ENCODE measurements around the gene CMSS1.
"Not testable (repeated sequence)": the region's sequence is repeated elsewhere in the genome, so short reads cannot be mapped to it uniquely, and the experiment has no call there.

Gene CMSS1

GRCh38 chr3:100209948-100210771 lies 392.5 kb downstream of the CMSS1 start:
- no peak for DNase-seq

DNA sequence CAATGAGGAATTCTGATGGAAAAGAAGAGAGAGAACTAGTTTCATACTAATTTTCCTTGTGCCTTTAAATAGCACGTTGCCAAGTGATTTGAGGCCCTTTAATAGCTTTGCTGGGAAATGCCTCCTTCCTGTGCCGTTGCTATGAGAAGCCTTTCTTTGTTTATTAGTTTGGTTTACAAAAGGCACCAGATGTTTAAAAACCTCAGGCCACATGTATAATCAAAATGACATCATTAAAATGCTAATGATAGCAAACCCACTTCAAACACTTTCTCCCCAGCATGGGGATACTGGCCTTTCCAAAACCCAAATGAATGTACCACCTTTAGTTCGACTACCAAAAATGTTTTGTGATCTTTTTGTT lies 393.1 kb downstream of the CMSS1 start:
- DNase-seq, result no peak

GRCh38 chr3:100213891-100214573 lies 396.4 kb downstream of the CMSS1 start:
- DNase-seq, result no peak

DNA sequence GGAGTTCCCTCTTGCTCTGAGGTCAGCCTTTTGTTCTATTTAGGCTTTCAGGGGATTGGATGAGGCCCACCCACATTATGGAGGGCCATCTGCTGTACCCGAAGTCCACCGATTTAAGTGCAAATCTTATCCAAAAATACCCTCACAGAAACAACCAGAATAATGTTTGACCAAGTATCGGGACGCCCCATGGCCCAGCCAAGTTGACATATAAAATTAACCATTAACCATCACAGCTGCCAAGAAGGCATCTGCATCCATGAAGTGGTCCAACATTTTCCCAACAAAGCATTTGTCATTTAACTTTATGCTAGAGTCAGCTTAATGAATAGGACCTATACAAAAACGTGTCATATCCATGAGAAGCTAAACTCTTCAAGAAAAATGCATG lies 396.9 kb downstream of the CMSS1 start:
- DNase-seq, result no peak

GRCh38 chr3:100216713-100217112 lies 399.1 kb downstream of the CMSS1 start:
- DNase-seq, result no peak

DNA sequence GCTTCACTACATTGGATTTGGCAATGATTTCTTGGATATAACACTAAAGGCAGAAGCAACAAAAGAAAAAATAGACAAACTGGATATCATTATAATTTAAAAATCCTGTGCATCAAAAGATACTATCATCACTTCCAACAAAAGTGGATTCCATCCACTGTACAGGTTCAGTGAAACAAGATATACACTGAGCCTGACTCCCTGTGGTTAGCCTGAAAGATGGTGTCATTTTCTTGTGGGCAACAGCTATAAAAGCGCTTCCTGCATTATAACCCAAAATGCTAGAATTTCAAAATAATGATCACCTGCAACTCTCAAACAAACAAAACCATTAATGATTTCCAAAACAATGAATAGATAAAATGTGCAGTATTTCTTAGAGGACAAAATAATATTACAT lies 403.5 kb downstream of the CMSS1 start:
- no peak for DNase-seq

DNA sequence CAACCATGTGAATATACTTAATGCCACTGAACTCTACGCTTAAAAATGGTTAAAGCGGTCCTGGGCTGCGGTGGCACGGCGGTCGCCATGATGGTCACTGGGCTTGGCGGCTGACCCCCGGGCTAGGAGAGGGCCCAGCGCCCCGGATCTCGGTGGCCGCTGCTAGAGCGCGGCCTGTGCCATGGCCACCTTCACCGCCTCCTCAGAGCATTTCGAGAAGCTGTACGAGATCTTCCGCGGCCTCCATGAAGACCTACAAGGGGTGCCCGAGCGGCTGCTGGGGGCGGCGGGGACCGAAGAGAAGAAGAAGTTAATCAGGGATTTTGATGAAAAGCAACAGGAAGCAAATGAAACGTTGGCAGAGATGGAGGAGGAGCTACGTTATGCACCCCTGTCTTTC lies 407.5 kb downstream of the CMSS1 start:
- no peak for DNase-seq

DNA sequence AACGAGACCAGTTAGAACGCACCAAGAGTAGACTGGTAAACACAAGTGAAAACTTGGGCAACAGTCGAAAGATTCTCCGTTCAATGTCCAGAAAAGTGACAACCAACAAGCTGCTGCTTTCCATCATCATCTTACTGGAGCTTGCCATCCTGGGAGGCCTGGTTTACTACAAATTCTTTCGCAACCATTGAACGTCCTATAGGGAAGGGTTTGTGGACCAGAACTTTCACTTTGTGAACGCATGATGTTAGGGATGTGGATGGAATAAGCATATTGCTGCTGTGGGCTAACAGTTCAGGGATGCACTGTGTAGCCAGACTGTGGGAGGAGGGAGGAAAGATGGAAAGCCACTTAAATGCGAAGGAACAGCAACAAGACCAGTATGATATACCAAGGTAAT lies 408.2 kb downstream of the CMSS1 start:
- no peak for DNase-seq

DNA sequence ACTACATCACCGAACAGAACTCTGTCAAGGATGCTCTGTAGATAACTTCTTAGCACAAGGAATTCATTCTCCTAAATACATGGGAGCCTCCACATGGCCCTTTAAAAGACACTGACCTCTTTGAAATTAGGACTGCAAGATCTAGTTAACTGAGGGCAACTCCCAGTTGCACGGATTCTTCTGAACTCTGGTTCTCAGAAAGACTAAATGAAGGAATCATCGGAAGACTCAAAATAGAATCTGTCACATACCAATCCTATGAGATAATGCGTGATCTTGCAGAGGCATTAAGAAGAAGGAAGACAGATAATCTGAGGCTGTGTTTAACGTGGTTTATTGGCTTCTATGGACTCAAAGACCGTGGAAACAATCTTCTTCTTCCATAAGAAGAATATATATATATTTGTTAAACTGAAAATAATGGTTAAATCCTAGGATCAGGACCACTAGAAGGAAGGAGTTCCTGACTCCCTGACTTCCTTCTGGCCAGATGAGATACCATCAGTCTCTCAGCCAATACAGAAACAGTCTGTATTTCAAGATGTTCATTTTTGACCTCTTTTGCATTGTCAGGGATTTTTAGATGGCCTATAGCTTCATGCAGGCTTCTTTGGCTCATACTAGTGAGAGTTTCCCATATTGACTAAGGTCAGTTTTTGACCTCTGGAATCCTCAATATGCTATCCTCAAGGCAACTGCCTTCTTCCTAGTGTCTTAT lies 409.2 kb downstream of the CMSS1 start:
- no peak for DNase-seq

DNA sequence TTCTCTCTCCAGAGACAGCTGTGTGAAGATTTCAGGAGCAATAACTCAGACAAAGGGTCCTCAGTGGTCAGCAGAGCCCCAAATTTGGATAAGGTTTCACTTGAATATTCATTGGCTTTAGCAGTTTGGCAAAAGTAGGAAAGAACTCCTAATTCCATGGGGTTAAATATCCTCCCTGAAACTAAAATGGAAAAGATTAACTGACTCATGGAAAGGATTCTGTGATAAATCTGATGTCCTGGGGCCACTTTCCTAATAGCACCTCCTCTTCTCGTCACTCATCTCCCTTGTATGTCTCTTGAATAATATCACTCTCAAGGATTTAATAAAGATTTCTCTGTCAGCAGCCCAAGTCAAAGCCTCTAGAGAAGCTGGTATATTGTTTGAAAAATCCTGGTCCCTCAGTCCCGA lies 409.9 kb downstream of the CMSS1 start:
- DNase-seq, result no peak

- DNase-seq, result no peak
These were observed 410.6 kb downstream of the CMSS1 start for GRCh38 chr3:100228247-100228646.

GRCh38 chr3:100229188-100229587 lies 411.5 kb downstream of the CMSS1 start:
- not testable (repeated sequence) for DNase-seq

DNA sequence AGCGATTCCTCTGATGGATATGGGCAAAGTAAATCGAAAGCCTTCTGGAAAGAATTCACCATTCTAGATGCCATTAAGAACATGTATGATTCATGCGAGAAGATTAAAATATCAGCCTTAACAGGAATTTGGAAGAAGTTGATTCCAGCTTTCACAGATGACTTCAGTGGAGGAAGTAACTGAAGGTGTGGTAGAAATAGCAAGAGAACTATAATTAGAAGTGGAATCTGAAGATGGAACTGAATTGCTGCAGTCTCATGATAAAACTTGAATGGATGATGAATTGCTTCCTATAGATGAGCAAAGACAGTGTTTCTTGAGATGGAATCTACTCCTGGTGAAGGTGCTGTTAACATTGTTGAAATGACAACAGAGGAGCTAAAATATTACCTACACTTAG lies 413.0 kb downstream of the CMSS1 start:
- no peak for DNase-seq
